IPS-18a (cell line): ENCODE results near the gene TIAM2.

Experiments used
- H3K27ac ChIP-seq: one replicate; pipeline ENCODE4 v1.5.1; 2013; ENCODE audit warnings: low read length
- H3K27me3 ChIP-seq: one replicate; pipeline ENCODE4 v1.6.1; 2013; ENCODE audit warnings: mild to moderate bottlenecking, low read length; ENCODE audit not compliant: control insufficient read depth, insufficient read depth
- H3K36me3 ChIP-seq: one replicate; pipeline ENCODE4 v1.6.1; 2013; ENCODE audit warnings: low read depth, low read length; ENCODE audit not compliant: control insufficient read depth
- H3K4me1 ChIP-seq: one replicate; pipeline ENCODE4 v1.6.1; 2013; ENCODE audit warnings: low read depth, low read length; ENCODE audit not compliant: control insufficient read depth
- H3K4me3 ChIP-seq: one replicate; pipeline ENCODE4 v1.5.1; 2013; ENCODE audit warnings: low read length
- H3K9ac ChIP-seq: one replicate; pipeline ENCODE4 v1.6.1; 2013; ENCODE audit warnings: mild to moderate bottlenecking, low read length, moderate library complexity
- H3K9me3 ChIP-seq: one replicate; pipeline ENCODE4 v1.6.1; 2013; ENCODE audit warnings: low read depth, low read length; ENCODE audit not compliant: control insufficient read depth

The TIAM2 gene

DNA sequence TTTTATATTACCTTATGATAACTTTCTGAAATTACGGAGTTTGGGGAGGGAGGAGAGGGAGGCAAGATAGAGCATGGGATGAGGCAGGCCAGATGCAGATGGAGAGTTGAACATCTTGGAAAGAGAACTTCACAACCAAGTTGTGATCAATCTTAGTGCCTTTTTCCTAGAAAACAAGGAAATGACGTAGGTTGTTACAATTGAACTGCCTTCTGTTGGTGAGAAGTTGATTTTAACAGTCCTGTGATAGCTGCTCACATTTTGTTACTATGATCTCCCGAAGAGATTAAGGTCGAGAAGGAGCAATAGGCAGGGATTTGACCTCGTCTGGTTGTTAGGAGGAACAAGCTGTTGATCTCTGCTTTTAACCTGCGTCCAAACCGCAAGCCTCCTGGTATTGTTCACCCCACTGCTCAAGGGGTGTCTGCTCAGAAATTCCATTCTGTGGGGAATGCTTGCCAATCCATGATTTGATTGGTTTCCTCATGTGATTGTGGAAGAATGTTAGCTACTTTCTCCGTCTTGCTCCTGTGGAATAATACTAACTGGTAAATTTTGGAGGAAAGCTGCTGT is 35.1 kb downstream of the TIAM2 start:
- Histone ChIP-seq H3K36me3 (no peaks in the 10 kb centered on the region), H3K4me3 (no peak overlapping the region), H3K27me3 (no peaks in the 10 kb centered on the region), H3K9ac (no peak overlapping the region), H3K4me1 (peaks cover 5% of the 10 kb centered on the region), H3K9me3 (no peaks in the 10 kb centered on the region), H3K27ac (no peak overlapping the region)

DNA sequence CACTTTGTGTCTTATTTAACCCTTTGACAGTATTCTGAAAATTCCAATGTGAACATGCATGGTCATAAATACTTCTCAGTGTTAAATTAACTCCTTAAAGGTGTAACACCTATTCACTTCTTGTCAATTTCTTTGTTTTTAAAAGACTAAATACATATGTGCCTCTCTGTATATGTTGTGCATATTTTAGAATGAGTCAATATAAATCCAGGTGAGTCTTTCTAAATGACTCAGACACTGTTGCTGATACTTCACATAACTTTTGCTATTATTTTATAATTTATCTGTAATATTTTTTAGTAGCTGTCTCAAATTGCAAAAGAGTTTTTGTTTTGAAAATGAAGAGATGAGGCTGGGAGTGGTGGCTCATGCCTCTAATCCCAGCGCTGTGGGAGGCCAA is 36.0 kb downstream of the TIAM2 start:
- Histone ChIP-seq H3K36me3 (no peaks in the 10 kb centered on the region), H3K4me1 (peaks cover 2% of the 10 kb centered on the region), H3K9me3 (no peaks in the 10 kb centered on the region), H3K27me3 (no peaks in the 10 kb centered on the region), H3K4me3 (no peak overlapping the region), H3K9ac (no peak overlapping the region), H3K27ac (no peak overlapping the region)

DNA sequence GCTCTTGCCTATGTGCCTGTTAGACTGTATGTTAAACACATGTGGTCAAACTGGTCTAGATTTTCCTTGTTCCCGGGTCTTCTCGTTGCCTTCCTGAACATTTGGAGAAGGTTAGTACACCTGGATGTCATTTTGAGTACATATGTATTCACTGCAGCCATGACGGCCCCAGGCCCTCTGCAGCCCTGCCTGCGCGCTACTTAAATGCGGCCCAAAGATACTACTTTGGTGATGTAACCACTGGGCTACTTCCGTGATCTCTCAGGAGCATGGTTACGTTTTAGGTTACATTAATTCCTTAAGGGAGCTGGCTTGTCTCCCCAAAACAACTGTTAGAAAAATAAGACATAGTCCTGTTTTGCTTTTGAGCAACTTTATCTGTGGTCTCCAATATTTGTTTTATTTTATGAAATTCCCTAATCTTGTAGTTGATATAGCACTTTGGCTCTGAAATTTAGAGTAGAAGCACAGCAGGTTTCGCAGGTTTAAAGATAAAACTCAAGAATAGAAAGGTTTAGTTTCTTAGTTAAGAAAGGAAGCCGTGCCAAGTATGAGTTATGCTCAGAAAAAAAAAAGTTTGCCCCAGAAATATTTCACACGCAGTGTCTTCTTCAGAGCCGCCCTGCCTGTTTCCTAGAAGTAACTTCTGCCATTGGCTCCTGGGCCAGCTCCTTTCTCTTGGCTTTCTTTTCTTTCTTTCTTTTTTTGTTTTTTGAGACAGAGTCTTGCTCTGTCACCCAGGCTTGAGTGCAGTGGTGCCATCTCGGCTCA is 38.1 kb downstream of the TIAM2 start:
- peaks cover 7% of the 10 kb centered on the region for H3K4me1 ChIP-seq
- H3K9me3 ChIP-seq: no peaks in the 10 kb centered on the region
- H3K27me3 ChIP-seq: no peaks in the 10 kb centered on the region
- no peak overlapping the region for H3K9ac ChIP-seq
- H3K27ac ChIP-seq: no peak overlapping the region
- H3K4me3 ChIP-seq: no peak overlapping the region
- H3K36me3 ChIP-seq: no peaks in the 10 kb centered on the region

DNA sequence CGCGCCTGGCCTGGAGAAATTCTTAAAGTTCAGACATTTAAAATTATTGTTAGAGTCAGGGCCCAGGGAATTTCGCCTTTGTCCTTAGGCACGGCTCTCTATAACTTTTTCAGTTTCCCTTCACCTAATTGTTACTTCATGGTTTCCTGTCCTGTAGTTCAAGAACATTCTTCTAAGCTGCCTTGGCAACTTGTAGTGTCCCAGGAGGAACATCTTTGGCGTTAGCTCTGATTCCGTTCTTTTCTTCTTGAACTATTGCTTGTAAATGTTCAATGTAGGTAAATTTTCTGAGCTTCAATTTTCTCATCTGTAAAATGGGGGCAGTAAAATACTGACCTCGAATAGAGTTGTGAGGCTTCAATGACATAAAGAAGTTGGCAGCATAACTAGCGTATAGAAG is 41.8 kb downstream of the TIAM2 start:
- Histone ChIP-seq H3K4me3 (no peak overlapping the region), H3K9ac (no peak overlapping the region), H3K27me3 (no peaks in the 10 kb centered on the region), H3K36me3 (no peaks in the 10 kb centered on the region), H3K9me3 (no peaks in the 10 kb centered on the region), H3K4me1 (peaks cover 30% of the 10 kb centered on the region), H3K27ac (no peak overlapping the region)

DNA sequence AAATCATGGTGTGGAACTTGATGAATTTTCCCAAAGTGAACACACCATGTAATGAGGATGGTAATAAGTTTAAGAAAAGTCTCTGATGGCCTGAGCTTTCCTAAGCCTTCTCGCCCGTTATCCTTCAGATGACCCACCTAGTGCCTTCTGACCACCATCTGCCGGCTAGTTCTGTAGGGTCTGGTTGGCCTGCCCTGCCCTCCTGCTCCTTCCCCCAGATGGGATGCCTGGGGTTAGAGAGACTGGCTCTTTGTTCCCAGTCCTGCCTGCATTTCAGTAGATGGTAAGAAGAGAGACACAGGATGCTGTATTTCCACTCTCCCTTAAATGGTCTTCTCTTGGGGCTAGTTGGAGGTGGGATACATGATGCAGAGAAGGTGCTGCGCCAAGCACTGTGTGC is 43.0 kb downstream of the TIAM2 start:
- Histone ChIP-seq H3K27ac (no peak overlapping the region), H3K9me3 (no peaks in the 10 kb centered on the region), H3K9ac (no peak overlapping the region), H3K27me3 (no peaks in the 10 kb centered on the region), H3K4me3 (no peak overlapping the region), H3K4me1 (peaks cover 34% of the 10 kb centered on the region), H3K36me3 (no peaks in the 10 kb centered on the region)

DNA sequence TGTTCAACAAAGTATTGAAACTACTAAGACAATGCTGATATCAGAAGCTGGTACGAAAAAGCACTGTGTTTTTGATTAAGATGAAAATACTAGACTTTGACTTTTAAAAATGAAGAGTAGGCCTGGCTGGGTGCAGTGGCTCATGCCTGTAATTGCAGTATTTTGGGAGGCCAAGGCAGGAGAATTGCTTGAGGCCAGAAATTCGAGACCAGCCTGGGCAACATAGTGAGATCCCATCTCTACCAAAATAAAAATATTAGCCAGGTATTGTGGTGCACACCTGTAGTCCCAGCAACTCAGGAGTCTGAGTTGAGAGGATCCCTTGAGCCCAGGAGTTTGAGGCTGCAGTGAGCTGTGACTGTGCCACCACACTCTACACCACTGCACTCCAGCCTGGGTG is 43.4 kb downstream of the TIAM2 start:
- no peak overlapping the region for H3K4me3 ChIP-seq
- H3K4me1 ChIP-seq: peaks cover 34% of the 10 kb centered on the region
- no peaks in the 10 kb centered on the region for H3K9me3 ChIP-seq
- no peaks in the 10 kb centered on the region for H3K27me3 ChIP-seq
- no peaks in the 10 kb centered on the region for H3K36me3 ChIP-seq
- no peak overlapping the region for H3K27ac ChIP-seq
- no peak overlapping the region for H3K9ac ChIP-seq

DNA sequence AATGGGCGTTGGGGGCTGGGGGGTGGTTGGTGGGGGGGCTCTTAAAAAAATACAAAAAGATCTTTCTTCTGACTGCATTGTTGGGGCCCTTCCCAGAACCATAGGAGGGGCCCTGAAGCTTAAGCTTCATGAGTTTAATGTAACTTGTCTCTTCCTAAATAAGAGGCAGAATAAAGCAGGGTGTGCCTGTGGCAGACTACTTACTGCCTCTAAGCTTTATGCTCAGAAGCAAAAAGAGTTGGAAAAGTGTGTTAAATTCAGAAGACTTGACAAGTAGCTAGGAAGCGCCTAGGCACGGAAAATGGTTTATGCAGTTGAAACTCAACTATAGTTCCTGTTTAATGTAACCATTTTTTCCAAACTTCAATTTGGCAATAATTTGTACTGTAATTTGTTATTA is 44.5 kb downstream of the TIAM2 start:
- no peaks in the 10 kb centered on the region for H3K27me3 ChIP-seq
- no peak overlapping the region for H3K4me3 ChIP-seq
- no peak overlapping the region for H3K9ac ChIP-seq
- no peaks in the 10 kb centered on the region for H3K9me3 ChIP-seq
- H3K4me1 ChIP-seq: peaks cover 34% of the 10 kb centered on the region
- H3K36me3 ChIP-seq: no peaks in the 10 kb centered on the region
- H3K27ac ChIP-seq: no peak overlapping the region

DNA sequence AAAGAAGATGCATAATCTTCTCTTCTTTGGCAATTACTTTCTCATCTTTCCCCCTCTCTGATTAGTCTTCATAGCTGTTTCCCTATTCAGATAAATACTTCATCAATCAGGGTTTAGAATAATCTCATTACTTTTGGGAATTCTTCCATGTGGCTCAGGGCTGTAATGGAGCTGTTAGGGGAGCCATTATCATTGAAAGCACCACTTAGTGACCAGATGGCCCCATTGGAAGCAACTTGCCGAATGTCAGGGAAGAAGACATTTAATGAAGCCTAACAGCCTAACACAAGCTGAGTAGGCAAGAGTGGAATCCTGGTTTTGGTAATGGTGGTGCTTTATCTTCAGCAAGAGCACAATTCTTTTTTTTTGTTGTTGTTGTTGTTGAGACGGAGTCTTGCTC is 45.0 kb downstream of the TIAM2 start:
- no peak overlapping the region for H3K9ac ChIP-seq
- no peak overlapping the region for H3K4me3 ChIP-seq
- no peaks in the 10 kb centered on the region for H3K36me3 ChIP-seq
- no peak overlapping the region for H3K27ac ChIP-seq
- no peaks in the 10 kb centered on the region for H3K27me3 ChIP-seq
- peaks cover 34% of the 10 kb centered on the region for H3K4me1 ChIP-seq
- H3K9me3 ChIP-seq: no peaks in the 10 kb centered on the region

DNA sequence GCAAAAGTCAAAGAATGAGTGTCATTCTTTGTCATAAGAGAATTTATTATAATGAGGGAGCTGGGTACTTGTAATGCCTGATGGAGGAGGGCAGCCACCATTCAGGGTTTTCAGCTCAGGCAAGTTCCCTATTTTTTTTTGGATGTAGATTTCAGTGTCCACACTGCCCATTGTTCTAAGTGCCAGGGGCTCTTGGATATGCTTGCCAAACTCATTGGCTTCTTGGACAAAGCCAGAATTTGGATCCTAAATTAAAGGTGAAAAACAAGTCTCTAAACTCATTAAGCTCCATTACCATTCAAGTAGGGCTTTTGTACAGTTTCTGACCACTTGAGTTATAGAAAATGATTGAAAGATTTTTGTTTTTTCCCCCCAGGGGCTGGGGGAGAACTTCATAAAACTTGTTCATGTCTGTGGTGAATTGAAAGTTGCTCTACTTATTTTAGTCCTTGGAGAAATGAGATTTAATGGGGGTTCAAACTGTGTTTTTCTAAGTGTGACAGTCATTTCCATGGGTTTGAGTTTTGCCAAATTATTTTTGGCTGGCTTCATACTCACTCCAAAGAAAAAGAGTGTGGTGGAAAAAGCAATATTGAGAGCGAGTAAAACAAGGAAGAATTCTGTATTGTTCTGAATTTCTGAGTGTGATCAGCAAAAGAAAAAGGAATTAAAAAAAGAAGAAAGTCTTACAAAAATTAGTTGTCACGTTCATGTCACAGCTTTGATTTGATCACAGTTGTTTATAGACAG is 46.0 kb downstream of the TIAM2 start:
- no peak overlapping the region for H3K27ac ChIP-seq
- peaks cover 37% of the 10 kb centered on the region for H3K4me1 ChIP-seq
- no peaks in the 10 kb centered on the region for H3K27me3 ChIP-seq
- H3K9me3 ChIP-seq: no peaks in the 10 kb centered on the region
- no peak overlapping the region for H3K9ac ChIP-seq
- H3K36me3 ChIP-seq: no peaks in the 10 kb centered on the region
- no peak overlapping the region for H3K4me3 ChIP-seq

DNA sequence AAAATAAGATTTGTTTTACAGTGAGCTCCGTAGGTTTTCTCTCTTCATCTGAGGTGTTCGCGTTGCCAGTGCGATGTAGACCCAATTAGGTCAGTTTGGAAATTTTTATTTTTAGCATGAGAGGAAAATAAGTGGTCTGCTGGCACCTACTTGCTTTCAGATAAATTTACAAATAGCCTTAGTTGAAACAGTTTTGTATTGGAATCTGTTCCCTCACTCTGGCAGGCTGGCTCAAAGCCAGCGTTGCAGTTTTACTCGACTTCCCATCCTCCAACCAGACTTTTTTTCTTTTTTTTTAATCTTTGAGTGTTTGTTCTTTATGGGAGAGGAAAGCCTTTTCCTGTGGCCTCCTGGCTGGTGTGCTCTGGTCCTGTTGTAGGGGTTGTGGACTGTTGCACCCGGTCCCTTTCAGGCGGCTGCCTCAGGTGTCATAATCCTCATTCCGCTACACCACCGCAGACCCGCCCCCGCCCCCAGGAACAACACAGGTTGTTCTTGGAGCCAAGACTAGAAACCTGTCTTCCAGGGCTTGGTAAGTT is 46.7 kb downstream of the TIAM2 start:
- Histone ChIP-seq H3K36me3 (no peaks in the 10 kb centered on the region), H3K9me3 (no peaks in the 10 kb centered on the region), H3K9ac (no peak overlapping the region), H3K27ac (no peak overlapping the region), H3K27me3 (no peaks in the 10 kb centered on the region), H3K4me1 (peaks cover 37% of the 10 kb centered on the region), H3K4me3 (no peak overlapping the region)

DNA sequence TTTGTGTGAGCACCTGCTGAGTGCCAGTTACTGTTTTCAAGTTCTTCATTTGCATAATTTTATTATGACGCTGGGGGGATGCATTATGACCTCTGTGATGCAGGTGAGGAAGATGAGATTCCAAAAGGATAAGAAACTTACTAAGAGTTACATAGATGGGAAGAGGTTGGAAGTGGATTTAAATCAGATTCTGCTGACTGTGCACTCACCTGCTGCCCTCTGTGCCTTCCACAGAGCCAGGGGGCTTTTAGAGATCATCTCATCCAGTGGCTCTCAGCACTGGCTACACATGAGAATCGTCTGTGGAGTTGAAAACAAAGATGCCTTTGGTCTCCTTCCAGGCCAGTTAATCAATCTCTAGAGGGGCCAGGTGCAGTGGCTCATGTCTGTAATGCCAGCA is 47.9 kb downstream of the TIAM2 start:
- Histone ChIP-seq H3K9me3 (no peaks in the 10 kb centered on the region), H3K27ac (no peak overlapping the region), H3K4me1 (peaks cover 37% of the 10 kb centered on the region), H3K9ac (no peak overlapping the region), H3K36me3 (no peaks in the 10 kb centered on the region), H3K27me3 (no peaks in the 10 kb centered on the region), H3K4me3 (no peak overlapping the region)
